ENCODE measurements around the gene GPBP1. TPM values are rescaled to one million over a fixed set of nuclear protein-coding genes. Genes with fewer than 3 reads are reported as not detected.
A peak's percentile ranks its signal among the peaks of the same experiment; 100 is the strongest.
"Not testable (repeated sequence)": the region's sequence is repeated elsewhere in the genome, so short reads cannot be mapped to it uniquely, and the experiment has no call there.

GPBP1 gene
- total and polyA plus RNA-seq, 2 experiments from 2014 or later, result 65.3 to 85.9 TPM

DNA sequence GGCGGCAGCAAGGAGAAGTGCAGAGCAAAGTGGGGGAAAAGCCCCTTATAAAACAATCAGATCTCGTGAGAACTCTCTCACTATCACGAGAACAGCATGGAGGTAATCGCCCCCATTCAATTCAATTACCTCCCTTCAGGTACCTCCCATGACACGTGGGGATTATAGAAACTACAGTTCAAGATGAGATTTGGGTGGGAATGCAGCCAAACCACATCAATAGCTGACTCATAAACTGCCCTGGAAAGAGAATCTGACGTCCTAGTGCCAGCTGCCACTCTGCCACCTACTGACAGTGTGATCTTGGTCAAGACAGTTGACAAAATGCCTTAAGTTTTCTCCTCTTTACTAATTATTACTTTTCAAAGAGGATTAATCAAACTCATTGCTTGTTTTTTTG lies 128.3 kb downstream of the GPBP1 start:
- Histone ChIP-seq H3K27ac (no peak overlapping the region), H3K9me3 (ENCODE audit: low read depth) (no peaks in the 10 kb centered on the region), H3K4me3 (no peak overlapping the region), H3K27me3 (no peaks in the 10 kb centered on the region), H3K4me1 (ENCODE audit: low read depth) (peaks cover 5% of the 10 kb centered on the region), H3K36me3 (no peaks in the 10 kb centered on the region)
- DNase-seq (ENCODE audit: low read depth in 1 of 2, low spot score in 1 of 2), result peak in 1 of 2 donors; percentile 37
- TF ChIP-seq, protein P1, sequence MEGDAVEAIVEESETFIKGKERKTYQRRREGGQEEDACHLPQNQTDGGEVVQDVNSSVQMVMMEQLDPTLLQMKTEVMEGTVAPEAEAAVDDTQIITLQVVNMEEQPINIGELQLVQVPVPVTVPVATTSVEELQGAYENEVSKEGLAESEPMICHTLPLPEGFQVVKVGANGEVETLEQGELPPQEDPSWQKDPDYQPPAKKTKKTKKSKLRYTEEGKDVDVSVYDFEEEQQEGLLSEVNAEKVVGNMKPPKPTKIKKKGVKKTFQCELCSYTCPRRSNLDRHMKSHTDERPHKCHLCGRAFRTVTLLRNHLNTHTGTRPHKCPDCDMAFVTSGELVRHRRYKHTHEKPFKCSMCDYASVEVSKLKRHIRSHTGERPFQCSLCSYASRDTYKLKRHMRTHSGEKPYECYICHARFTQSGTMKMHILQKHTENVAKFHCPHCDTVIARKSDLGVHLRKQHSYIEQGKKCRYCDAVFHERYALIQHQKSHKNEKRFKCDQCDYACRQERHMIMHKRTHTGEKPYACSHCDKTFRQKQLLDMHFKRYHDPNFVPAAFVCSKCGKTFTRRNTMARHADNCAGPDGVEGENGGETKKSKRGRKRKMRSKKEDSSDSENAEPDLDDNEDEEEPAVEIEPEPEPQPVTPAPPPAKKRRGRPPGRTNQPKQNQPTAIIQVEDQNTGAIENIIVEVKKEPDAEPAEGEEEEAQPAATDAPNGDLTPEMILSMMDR (IDR thresholded peaks at IDR 0.05; ENCODE audit: low read depth, low read length), result no peak

DNA sequence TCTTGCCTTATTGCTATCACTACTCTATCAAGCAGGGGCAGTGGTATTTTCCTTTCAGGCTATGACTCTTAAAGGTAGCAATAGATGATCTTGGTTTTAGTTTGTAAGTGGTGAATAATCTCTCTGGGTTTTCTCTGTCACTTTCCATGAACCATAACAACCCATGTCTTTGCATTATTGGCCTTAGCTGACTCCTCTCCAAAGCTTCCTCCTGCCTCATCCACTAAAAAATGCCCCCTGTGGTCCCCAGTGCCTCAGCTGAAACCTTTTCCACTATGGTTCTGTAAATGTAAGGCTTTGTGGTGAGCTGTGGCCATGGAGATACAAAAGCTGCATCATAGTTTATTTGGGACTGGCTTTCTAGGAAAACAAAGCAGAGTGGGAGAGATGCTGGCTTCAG lies 128.8 kb downstream of the GPBP1 start:
- no peak overlapping the region for H3K4me3 ChIP-seq
- TF ChIP-seq, protein P1 (IDR thresholded peaks at IDR 0.05; ENCODE audit: low read depth, low read length), result no peak
- no peaks in the 10 kb centered on the region for H3K9me3 ChIP-seq (ENCODE audit: low read depth)
- H3K27me3 ChIP-seq, result no peaks in the 10 kb centered on the region
- no peak overlapping the region for H3K27ac ChIP-seq
- H3K36me3 ChIP-seq, result no peaks in the 10 kb centered on the region
- peak in 1 of 2 donors; percentile 35 for DNase-seq (ENCODE audit: low read depth in 1 of 2, low spot score in 1 of 2)
- peaks cover 5% of the 10 kb centered on the region for H3K4me1 ChIP-seq (ENCODE audit: low read depth)

DNA sequence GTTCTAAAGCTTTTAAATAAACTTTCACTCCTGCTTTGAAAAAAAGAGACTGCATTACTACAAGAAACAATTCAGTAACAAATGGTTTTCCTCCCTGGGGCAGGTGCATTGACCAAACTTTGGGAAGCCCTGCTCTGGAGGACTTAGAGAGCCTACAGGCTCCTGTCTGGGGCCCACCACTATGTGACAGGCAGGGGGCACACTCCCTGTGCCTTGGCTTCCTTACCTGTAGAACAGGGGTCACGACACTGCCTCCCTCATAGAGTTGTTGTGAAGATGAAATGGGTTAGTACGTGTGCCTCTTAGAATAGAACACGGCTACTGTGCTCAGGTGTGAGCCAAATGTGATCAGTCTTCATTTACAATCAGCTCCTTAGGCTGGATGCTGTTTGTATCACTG lies 130.1 kb downstream of the GPBP1 start:
- Histone ChIP-seq H3K4me3 (no peak overlapping the region), H3K9me3 (ENCODE audit: low read depth) (no peaks in the 10 kb centered on the region), H3K4me1 (ENCODE audit: low read depth) (no peaks in the 10 kb centered on the region), H3K36me3 (no peaks in the 10 kb centered on the region), H3K27ac (no peak overlapping the region), H3K27me3 (no peaks in the 10 kb centered on the region)
- no peak for DNase-seq (ENCODE audit: low read depth in 1 of 2, low spot score in 1 of 2)
- TF ChIP-seq, protein P1 (IDR thresholded peaks at IDR 0.05; ENCODE audit: low read depth, low read length), result no peak

DNA sequence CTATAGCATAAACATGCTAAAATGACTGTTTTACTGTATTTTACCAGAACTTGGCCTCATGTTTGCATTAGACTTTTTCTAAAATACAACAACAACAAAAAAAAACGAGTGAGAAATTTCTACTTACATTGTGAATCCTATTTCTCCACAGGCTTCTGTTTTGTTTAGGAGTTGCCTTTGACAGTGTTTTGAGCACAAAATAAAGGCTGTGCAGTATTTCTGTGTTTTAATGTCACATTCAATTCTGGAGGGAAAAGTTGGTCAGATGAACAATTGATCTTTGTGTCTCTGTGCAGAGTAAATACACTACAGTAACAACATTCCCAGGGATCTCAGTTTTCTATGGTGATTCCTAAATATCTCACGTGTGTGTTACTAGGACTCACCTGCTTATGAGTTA lies 131.1 kb downstream of the GPBP1 start:
- Histone ChIP-seq H3K36me3 (no peaks in the 10 kb centered on the region), H3K9me3 (ENCODE audit: low read depth) (no peaks in the 10 kb centered on the region), H3K4me3 (no peak overlapping the region), H3K27ac (no peak overlapping the region), H3K4me1 (ENCODE audit: low read depth) (no peaks in the 10 kb centered on the region), H3K27me3 (no peaks in the 10 kb centered on the region)
- no peak for DNase-seq (ENCODE audit: low read depth in 1 of 2, low spot score in 1 of 2)
- TF ChIP-seq, protein P1 (IDR thresholded peaks at IDR 0.05; ENCODE audit: low read depth, low read length), result no peak

DNA sequence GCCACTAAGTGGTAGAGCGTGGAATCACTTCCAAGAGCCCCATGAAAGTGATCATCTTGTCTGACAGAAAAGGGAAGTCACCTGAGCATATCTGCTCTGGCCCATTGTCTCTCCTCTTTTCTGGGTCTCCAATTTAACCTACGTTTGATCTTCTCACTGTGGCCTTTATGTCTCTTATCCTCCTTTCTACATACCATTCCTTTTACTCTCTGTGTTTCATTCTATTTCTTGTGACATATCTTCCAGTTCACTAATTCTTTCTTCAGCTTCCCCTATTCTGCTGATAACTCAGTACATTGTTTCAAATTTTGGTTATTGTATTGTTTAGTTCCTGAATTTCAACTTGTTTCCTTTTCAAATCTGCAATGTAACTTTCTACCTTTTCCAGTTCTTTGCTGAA lies 132.5 kb downstream of the GPBP1 start:
- Histone ChIP-seq H3K9me3 (ENCODE audit: low read depth) (no peaks in the 10 kb centered on the region), H3K4me1 (ENCODE audit: low read depth) (no peaks in the 10 kb centered on the region), H3K27ac (no peak overlapping the region), H3K27me3 (no peaks in the 10 kb centered on the region), H3K4me3 (no peak overlapping the region), H3K36me3 (no peaks in the 10 kb centered on the region)
- TF ChIP-seq, protein P1 (IDR thresholded peaks at IDR 0.05; ENCODE audit: low read depth, low read length), result no peak
- DNase-seq (ENCODE audit: low read depth in 1 of 2, low spot score in 1 of 2), result no peak

DNA sequence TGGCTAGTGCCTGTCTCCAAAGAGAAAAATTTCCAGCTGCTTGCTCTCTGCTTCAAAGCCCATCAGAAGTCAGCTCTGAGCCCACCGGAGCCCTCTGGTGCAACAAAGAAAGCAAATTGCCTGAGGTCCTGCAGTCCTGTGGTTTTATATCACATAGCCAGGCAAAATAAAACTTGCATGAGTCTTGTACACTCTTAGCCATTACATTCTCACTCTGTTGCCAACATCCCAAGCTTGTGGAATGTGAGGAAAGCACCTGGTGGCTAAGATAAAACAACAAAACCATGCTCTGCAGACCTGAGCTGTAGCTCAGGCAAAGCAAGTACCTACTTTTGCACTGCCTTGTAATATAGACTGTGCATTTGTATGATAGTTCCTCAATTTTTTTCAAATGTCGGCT lies 133.7 kb downstream of the GPBP1 start:
- H3K9me3 ChIP-seq (ENCODE audit: low read depth), result no peaks in the 10 kb centered on the region
- H3K4me1 ChIP-seq (ENCODE audit: low read depth), result no peaks in the 10 kb centered on the region
- H3K4me3 ChIP-seq, result no peak overlapping the region
- no peak for DNase-seq (ENCODE audit: low read depth in 1 of 2, low spot score in 1 of 2)
- H3K27me3 ChIP-seq, result no peaks in the 10 kb centered on the region
- H3K36me3 ChIP-seq, result no peaks in the 10 kb centered on the region
- TF ChIP-seq, protein P1 (IDR thresholded peaks at IDR 0.05; ENCODE audit: low read depth, low read length), result no peak
- H3K27ac ChIP-seq, result no peak overlapping the region

DNA sequence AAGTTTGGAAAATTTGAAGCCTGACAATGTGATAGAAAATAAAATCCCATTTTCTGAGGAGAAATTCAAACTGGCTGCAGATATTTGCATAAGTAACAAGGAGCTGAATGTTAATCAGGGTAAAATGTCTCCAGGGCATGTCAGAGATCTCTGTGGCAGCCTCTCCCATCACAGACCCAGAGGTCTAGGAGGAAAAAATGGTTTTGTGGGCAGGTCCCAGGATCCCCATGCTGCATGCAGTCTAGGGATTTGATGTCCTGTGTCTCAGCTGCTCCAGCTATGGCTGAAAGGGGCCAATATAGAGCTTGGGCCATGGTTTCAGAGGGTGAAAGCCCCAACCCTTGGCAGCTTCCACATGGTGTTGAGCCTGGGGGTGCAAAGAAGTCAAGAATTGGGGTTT lies 135.2 kb downstream of the GPBP1 start:
- H3K9me3 ChIP-seq (ENCODE audit: low read depth); DNase-seq (ENCODE audit: low read depth in 1 of 2, low spot score in 1 of 2); H3K36me3 ChIP-seq; H3K27ac ChIP-seq; H3K4me1 ChIP-seq (ENCODE audit: low read depth); H3K4me3 ChIP-seq; H3K27me3 ChIP-seq: not testable (repeated sequence)

Measured in cardiac muscle cell (in vitro differentiated cells and primary cell).